Raji (cell line): ENCODE data around the gene TNRC6C.

Experiments used
- POLR2A ChIP-seq: IDR thresholded peaks from 2 replicates; pipeline ENCODE4 v1.6.1; 2011; ENCODE audit warnings: low read depth, low read length, control low read depth; ENCODE audit not compliant: insufficient read depth

TNRC6C gene

GRCh38 chr17:77946900-77947645 lies 11.4 kb upstream of the TNRC6C start:
- no peak for TF ChIP-seq POLR2A

DNA sequence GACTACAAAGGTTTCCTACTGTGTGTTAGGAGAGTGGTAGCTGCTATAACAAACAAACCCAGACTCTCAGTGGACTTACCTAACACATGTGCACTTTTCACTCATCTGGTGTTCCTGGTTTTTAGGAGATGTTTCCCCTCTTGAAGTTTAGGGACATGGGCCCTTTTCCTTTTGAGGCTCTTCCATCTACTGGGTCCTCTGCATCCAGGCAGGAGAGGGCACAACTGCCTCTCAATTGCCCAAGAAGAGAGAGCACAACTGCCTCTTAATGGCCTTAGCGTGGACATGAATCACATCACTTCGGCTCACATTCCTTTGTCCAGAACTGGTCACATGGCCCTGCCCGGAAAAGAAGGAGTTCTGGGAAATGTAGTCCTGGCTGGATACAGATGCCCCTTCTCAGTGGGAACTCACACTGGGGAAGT lies 9.8 kb upstream of the TNRC6C start:
- TF ChIP-seq POLR2A = no peak

DNA sequence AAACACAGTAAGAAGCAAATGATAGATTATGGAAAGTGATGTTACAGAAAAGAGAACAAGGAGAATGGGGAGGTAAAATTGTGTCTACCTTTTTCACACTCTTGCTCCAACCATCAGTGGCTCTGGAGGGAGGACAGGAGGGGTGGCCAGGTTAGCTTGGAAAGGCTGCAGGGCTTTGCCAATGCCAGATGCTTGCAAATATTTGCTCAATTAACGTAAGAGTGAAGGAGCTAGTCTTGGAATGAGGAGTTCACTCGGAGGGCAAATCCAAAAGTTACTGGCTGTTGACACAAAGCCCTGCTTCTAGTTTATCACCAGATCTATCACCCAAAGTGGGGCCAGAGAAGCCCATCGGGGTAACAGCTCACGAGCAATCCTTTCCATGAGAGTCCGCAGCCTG lies 7.4 kb upstream of the TNRC6C start:
- TF ChIP-seq POLR2A = no peak

DNA sequence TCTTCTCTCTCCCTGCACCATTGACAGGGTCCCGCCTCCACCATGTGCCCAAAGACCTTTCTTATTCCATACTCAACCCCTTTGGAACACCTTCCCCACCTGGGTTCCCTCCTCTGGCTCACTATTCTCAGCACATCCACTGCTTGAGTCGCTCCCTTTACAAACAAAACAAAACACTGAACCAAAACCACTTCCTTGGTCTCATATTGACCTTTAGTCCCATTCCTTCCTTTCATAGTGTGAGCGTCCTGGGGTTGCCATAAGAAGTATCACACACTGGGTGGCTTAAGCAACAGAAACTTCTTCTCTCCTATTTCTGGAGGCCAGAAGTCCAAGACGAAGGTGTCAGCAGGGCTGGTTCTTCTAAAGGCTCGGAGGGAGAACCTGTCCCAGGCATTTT lies 6.1 kb upstream of the TNRC6C start:
- no peak for TF ChIP-seq POLR2A

DNA sequence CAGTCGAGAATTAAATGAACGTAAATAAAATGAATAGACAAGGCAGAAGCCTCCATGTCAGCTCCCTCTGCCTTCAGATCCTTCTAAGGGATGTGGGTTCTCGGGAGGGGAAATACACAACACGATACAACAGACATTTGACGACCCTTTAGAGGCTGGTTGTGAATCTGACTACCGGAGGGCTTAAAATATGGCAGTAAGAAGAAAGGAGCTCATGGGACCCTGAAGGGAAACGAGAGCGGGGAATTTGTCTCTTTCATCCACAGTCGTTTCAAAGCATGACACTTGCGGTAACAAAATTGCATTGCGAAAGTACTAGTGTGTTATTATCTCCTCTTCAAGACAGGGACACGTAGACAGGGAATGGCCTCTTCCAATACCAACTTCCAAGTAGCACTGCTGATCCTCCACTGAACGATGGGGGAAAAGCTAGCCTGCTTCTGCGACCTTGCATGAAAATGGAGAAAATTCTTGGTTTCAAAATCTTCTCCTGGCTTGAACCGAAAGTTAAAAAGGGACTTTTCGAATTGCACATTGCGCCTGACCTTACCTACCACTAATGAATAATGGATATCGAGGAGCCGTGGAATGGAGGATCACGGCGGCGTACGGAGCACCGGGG lies 1.2 kb upstream of the TNRC6C start:
- no peak for TF ChIP-seq POLR2A

DNA sequence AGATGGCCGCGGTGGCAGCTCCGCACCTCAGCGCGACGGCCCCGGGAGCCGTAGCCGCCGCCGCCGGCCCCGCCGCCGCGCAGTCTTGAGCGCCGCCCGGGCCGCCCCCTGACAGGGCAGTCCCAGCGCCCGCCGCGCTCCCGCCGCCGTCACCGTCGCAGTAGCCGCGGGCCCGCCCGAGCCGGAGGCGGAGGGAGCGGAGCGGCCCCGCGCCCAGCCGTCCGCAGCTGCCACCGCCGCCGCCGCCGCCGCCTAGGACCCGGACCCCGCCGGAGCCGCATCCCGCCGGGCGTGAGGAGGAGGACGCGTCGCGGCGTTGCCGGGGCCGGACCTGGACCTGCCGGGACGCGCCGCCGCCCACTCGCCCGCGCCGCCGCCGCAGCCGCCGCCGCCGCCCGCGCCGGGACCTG lies 218 bp downstream of the TNRC6C start:
- no peak for TF ChIP-seq POLR2A

DNA sequence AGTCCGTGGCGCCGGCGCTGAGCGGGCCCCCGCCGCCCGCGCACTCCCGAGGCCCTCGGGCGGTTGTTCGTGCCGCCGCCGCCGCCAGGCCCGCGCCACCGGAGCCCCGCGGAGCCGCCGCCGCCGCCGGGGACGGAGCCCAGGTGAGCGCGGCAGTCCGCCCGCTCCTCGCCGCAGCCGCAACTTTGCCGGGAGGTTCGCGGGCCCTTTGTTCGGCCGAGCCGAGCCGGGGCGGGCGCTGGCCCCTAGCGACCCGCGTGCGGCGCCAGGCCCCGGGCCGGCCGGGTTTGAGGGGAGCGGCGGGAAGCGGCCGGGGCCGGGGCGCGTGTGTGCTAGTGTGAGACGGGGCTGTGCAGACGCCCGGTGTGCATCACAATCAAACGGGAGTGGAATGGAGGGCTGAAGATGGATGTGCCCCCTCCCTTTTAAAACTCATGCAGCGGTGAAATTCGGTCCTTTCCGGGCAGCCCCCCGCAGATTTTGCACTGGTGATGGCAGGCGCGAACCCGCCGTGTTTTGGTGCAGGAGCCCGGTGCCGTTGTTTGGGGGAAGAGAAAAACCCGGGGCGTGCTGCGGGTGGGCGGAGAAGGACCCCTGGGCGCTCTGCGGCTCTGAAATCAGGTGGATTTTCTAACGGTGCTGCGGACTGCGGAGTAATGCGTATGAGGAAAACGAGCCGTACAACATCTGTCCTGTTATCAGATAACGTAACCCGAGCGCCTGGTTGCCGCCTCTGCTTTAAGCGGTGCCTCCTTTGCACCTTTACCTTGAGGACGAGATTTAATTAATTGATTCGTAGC lies 823 bp downstream of the TNRC6C start:
- TF ChIP-seq POLR2A = no peak

GRCh38 chr17:77959926-77960521 lies 1.5 kb downstream of the TNRC6C start:
- no peak for TF ChIP-seq POLR2A

DNA sequence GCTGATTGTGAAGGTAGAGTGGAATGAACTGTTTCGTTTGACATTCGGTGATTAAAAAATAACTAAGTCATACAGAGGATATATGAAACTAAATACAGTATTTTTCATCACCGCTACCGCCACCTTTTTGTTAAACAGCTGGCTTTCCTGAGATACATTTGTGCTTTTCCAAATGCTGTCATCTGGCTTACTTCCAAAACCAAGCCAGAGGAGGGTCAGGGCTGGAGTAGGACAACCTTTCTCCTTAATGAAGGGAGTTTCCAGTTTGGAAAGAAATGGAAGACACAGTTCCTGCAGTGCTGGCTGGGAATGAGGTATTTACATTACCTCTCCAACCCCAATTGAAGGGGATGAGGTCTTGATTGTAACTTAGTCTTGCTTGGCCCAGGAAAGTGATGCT lies 3.2 kb downstream of the TNRC6C start:
- TF ChIP-seq POLR2A = no peak

DNA sequence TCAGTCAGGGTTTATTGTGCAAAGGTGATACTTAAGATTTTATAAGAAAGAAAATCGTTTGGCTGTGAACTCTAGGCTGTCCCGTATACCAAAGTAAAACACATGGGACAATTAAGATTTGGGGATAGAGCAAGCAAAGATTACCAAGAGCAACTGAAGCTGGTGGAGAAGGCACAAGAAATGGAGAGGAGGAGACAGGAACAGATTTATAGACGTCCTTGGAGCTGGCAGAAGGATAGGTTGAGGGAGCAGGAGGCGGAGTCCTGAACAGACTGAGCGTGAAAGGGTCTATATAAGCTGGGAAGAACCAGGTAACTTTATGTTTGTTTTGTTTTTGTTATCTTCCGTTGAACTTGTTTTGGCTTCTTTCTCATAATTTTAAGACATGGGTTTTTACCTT lies 3.8 kb downstream of the TNRC6C start:
- no peak for TF ChIP-seq POLR2A

DNA sequence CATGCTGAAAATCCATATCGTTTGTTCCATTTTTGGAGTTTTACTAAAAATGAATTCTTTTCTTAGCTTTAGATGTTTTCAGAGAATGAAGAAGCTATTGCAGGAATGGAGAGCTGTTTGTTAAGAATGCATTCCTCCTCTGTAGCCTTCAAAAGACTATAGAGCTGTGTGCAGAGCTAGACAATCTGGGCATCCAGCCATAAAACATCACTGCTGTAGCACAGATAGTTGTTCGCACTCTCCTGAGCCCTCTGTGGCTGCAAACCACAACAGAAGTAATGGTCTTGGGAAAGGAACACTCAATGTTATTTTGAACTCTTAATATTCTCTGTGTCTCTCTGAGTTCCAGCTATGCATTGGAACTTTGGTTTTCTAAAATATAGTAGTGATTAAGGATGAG lies 4.9 kb downstream of the TNRC6C start:
- TF ChIP-seq POLR2A = no peak

GRCh38 chr17:77965352-77965751 lies 6.8 kb downstream of the TNRC6C start:
- TF ChIP-seq POLR2A = no peak

DNA sequence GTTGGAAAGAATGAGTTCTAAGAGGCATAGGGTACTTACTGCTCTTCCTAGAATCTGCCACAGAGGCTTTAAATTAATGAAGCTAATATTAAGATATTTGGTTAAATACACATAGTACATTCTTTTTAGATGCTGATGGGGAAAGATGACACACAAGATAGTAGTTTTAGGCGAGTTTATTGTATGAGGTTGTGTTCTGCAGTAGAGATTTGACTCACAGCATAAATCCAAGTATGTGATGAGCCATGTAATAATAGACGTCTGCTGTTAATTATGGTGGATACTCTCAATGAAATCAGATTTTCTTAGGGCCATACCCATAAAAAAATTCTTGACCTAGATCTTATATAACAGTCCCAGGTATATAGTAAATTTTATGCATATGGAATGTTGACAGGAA lies 8.0 kb downstream of the TNRC6C start:
- no peak for TF ChIP-seq POLR2A

DNA sequence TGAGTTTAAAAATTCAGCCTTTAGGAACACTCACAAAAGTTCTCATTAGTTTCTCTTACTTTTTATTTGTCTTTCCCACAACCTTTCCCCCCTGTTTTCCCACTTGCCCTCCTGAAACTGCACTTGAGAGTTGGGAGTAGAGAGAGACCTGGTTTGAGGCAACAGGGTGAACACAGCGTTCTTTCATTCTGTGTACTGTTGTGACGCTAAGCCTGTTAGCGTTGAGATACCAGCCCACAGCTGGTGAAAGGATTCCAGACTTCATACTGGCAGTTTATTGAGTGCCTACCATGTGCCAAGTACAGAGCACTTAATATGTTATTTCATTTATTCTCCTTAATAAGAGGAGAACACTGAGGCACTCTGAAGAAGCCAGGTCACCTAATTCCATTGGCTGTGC lies 10.3 kb downstream of the TNRC6C start:
- TF ChIP-seq POLR2A = no peak

GRCh38 chr17:77973953-77974352 lies 15.4 kb downstream of the TNRC6C start:
- TF ChIP-seq POLR2A = no peak

DNA sequence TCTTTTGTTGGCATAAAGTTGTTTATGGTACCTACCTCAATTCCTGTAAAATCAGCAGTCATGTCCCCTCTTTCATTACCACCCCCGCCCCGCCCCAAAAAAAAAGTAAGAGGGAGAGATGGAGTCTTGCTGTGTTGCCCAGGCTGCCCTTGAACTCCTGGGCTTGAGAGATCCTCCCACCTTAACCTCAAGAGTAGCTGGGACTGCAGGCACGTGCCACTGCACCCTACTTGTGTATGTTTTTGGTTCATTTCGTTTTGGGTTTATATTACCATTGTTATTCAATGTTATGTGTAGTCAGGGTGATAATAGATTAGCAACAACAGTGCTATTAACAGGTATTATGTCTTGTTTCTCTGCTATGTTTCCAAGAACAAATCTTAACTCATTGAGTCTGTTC lies 15.9 kb downstream of the TNRC6C start:
- no peak for TF ChIP-seq POLR2A
